Activated T-helper 17 cell treated with anti-CD3 and anti-CD28 coated beads, Interleukin-2, amount 50 U/mL, for 72 hours (primary cell): ENCODE measurements around the gene HERC3. TPM values are rescaled to one million over a fixed set of nuclear protein-coding genes. Genes with fewer than 3 reads are reported as not detected.

ENCODE experiments used
- ATAC-seq: fragments of 150-1000 bp; cut with Tn5 transposase; replicated peaks from 2 replicates; pipeline ENCODE4 v1.10.0; 2021; ENCODE audit warnings: mild to moderate bottlenecking, moderate library complexity
- H3K27ac Mint-ChIP-seq: one replicate; pipeline ENCODE4 v1.8.0; 2022; ENCODE audit warnings: mixed read lengths
- H3K27me3 Mint-ChIP-seq: one replicate; pipeline ENCODE4 v1.8.0; 2022; ENCODE audit warnings: mixed read lengths
- H3K36me3 Mint-ChIP-seq: one replicate; pipeline ENCODE4 v1.8.0; 2022; ENCODE audit warnings: low read depth, mild to moderate bottlenecking, mixed read lengths
- H3K4me1 Mint-ChIP-seq: one replicate; pipeline ENCODE4 v1.8.0; 2022; ENCODE audit warnings: mixed read lengths
- H3K4me3 Mint-ChIP-seq: one replicate; pipeline ENCODE4 v1.8.0; 2022; ENCODE audit warnings: mild to moderate bottlenecking, mixed read lengths
- H3K9me3 Mint-ChIP-seq: one replicate; pipeline ENCODE4 v1.8.0; 2022; ENCODE audit warnings: mixed read lengths
- total RNA-seq, 2 donors: library from RNA; stranded (reverse); gene quantifications; one replicate each; pipeline ENCODE4 v1.2.3, GENCODE V29; 2022

The HERC3 gene
- total RNA-seq, 2 donors from 2014 or later: 31.6 to 159 TPM

GRCh38 chr4:88746206-88746605 is 153.9 kb downstream of the HERC3 start:
- Mint-ChIP-seq H3K4me3 (no peak overlapping the region), H3K36me3 (peaks cover 85% of the 10 kb centered on the region), H3K4me1 (peaks cover 6% of the 10 kb centered on the region), H3K9me3 (no peaks in the 10 kb centered on the region), H3K27me3 (no peaks in the 10 kb centered on the region), H3K27ac (peak overlapping the region; percentile 75)
- ATAC-seq: no peak

- Mint-ChIP-seq H3K27ac (no peak overlapping the region), H3K27me3 (no peaks in the 10 kb centered on the region), H3K9me3 (no peaks in the 10 kb centered on the region), H3K4me3 (no peak overlapping the region), H3K36me3 (peaks cover 90% of the 10 kb centered on the region), H3K4me1 (peaks cover 6% of the 10 kb centered on the region)
- no peak for ATAC-seq
These were observed 155.1 kb downstream of the HERC3 start for GRCh38 chr4:88747351-88747750.

DNA sequence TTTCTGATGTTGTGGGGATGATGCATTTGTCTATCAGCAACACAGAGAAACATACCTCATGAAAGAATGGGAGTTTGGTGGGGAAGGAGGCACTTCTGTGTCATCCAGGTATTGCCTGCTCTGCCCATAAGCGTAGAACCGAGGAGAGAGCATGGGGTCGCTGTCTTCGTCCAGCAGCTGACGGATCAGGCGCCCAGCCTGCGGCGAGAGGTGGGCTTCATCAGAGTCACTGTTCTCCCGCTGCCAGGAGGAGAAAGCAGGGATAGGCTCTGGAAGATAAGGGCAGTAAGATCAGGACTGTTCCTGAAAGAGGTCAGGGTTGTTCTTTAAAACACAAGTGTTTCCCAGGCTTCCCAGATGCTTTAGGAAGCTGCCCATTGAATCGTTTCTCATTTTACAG is 158.1 kb downstream of the HERC3 start:
- Mint-ChIP-seq H3K4me3 (no peak overlapping the region), H3K4me1 (peaks cover 6% of the 10 kb centered on the region), H3K9me3 (no peaks in the 10 kb centered on the region), H3K36me3 (peaks cover 95% of the 10 kb centered on the region), H3K27ac (no peak overlapping the region), H3K27me3 (no peaks in the 10 kb centered on the region)
- no peak for ATAC-seq

GRCh38 chr4:88751258-88752075 is 159.2 kb downstream of the HERC3 start:
- peaks cover 92% of the 10 kb centered on the region for H3K36me3 Mint-ChIP-seq
- no peak overlapping the region for H3K27ac Mint-ChIP-seq
- no peaks in the 10 kb centered on the region for H3K27me3 Mint-ChIP-seq
- H3K9me3 Mint-ChIP-seq: no peaks in the 10 kb centered on the region
- H3K4me1 Mint-ChIP-seq: peaks cover 6% of the 10 kb centered on the region
- ATAC-seq: no peak
- no peak overlapping the region for H3K4me3 Mint-ChIP-seq

DNA sequence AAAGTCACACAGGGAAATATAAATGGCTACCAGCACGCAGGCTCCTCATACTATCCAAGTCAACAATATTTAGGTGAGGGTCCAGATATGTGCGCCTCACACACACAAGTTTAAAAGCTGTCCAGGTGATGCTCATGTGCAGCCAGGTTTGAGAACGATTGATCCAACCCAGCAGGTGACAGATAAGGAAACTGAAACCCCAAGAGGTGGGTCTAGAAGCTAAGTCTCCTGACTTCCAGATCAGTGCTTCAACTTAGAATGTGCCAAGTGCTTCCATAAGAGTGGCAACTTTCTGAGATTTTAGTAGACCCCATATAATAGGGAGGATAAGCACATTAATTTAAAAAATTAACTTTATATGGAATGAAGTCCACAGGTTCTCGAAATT is 159.8 kb downstream of the HERC3 start:
- Mint-ChIP-seq H3K27ac (no peak overlapping the region), H3K4me3 (no peak overlapping the region), H3K36me3 (peaks cover 88% of the 10 kb centered on the region), H3K4me1 (peaks cover 6% of the 10 kb centered on the region), H3K9me3 (no peaks in the 10 kb centered on the region), H3K27me3 (no peaks in the 10 kb centered on the region)
- no peak for ATAC-seq

DNA sequence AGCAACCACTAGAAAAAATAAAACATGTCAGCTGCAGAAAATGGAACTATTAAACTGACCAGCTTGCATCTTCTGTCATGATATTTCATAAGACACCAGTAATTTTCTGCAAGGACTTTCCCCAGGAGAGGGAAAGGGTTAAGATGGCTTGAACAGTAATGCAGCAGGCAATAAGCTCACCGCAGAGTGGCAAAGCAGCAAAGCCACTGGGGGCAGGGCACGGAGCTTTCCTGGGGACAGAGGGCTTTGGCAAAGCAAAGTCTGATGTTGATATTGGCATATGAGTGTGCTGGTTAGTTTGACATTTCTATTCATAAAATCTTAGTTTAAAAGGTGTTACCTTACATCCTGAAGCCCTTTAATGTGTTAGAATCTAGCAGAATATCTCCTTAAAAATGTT is 160.5 kb downstream of the HERC3 start:
- H3K36me3 Mint-ChIP-seq: peaks cover 84% of the 10 kb centered on the region
- H3K4me1 Mint-ChIP-seq: peaks cover 6% of the 10 kb centered on the region
- no peak overlapping the region for H3K4me3 Mint-ChIP-seq
- H3K9me3 Mint-ChIP-seq: no peaks in the 10 kb centered on the region
- no peaks in the 10 kb centered on the region for H3K27me3 Mint-ChIP-seq
- H3K27ac Mint-ChIP-seq: no peak overlapping the region
- no peak for ATAC-seq

DNA sequence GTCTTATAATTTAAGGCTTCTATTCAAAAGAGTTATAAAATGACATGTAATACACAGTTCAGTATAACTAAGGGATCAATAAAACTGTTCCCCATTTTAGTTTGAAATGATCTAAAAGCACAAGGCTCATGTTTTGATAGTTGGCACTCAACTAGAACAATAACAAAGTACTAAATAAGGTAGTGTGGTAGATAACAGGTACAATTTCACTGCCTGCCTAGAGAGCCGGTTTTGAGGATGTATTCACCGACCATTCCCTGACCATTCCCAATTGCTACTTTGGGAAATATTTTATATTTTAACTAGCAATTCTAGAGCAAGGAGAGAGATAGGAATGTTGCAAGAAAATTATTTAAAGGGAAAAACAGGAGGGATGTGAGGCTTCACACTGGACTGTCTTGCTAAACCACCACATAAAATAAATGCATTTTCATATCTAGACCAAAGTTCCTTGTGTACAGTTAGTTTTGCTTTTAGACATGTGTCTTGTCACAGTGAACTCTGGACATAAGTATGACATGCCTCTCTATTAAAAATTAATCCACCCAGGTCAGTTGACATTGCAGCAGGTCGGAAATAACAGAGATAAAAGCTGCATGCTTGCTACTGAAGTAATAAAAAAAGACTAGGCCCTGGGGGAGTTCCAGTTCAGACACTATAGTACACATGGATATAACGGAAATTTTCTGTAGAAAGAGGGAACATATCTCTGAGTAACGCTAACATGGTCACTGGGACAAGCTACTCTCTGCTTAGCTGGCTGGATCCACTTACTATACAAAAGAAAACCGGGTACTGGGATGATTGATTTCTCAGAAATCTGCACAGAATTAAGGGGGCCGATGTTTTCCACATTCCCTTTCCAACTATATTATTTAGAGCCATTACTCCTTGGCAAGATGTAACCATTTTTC is 161.6 kb downstream of the HERC3 start:
- no peak overlapping the region for H3K4me3 Mint-ChIP-seq
- H3K27me3 Mint-ChIP-seq: no peaks in the 10 kb centered on the region
- no peaks in the 10 kb centered on the region for H3K4me1 Mint-ChIP-seq
- no peaks in the 10 kb centered on the region for H3K9me3 Mint-ChIP-seq
- H3K27ac Mint-ChIP-seq: no peak overlapping the region
- peaks cover 84% of the 10 kb centered on the region for H3K36me3 Mint-ChIP-seq
- no peak for ATAC-seq

DNA sequence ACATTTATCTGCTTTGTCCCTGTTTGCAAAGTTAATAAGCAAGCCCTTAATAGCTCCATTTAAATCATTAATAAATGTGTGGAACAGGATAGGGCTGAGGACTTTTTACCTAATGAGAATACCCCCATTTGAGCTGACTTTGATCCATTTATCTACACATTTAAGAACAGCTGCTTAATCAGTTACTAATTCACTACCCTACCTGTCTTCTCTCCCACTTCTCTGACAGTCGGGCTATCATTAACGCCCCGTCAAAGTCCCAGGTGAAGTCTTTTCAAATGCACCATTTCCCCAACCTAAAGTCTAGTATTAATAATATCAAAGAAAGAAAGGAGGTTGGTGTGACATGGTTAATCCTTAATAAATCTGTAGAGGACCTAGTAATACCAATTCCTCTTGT is 162.5 kb downstream of the HERC3 start:
- H3K36me3 Mint-ChIP-seq: peaks cover 84% of the 10 kb centered on the region
- no peak overlapping the region for H3K4me3 Mint-ChIP-seq
- H3K4me1 Mint-ChIP-seq: no peaks in the 10 kb centered on the region
- H3K27me3 Mint-ChIP-seq: no peaks in the 10 kb centered on the region
- no peaks in the 10 kb centered on the region for H3K9me3 Mint-ChIP-seq
- H3K27ac Mint-ChIP-seq: no peak overlapping the region
- ATAC-seq: no peak

- no peaks in the 10 kb centered on the region for H3K4me1 Mint-ChIP-seq
- H3K4me3 Mint-ChIP-seq: no peak overlapping the region
- no peaks in the 10 kb centered on the region for H3K9me3 Mint-ChIP-seq
- H3K27me3 Mint-ChIP-seq: no peaks in the 10 kb centered on the region
- no peak for ATAC-seq
- H3K36me3 Mint-ChIP-seq: peaks cover 80% of the 10 kb centered on the region
- H3K27ac Mint-ChIP-seq: no peak overlapping the region
These were observed 163.2 kb downstream of the HERC3 start for GRCh38 chr4:88755454-88755853.

- Mint-ChIP-seq H3K4me3 (no peak overlapping the region), H3K36me3 (peaks cover 76% of the 10 kb centered on the region), H3K27ac (no peak overlapping the region), H3K4me1 (peaks cover 3% of the 10 kb centered on the region), H3K9me3 (no peaks in the 10 kb centered on the region), H3K27me3 (no peaks in the 10 kb centered on the region)
- no peak for ATAC-seq
These were observed 163.9 kb downstream of the HERC3 start for GRCh38 chr4:88756149-88756548.

DNA sequence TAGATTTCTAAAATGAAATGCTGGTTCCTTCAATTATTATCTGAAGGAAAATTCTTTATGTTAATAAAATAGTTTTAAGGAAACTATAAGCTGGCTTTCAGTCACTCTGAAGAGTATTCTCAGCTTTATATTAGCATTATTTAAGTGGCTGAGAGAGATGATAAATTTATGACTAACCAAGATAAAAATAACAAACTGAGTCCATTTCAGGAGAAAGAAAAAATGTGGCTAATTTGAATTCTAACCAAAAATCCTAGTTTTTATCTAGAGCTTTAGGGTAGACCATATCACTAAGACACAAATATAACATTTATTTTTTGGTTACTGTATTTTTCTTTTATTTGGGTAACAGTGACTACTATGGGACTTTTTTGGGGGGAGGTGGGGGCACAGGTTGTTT is 164.8 kb downstream of the HERC3 start:
- Mint-ChIP-seq H3K36me3 (peaks cover 73% of the 10 kb centered on the region), H3K4me3 (no peak overlapping the region), H3K9me3 (no peaks in the 10 kb centered on the region), H3K4me1 (peaks cover 6% of the 10 kb centered on the region), H3K27me3 (no peaks in the 10 kb centered on the region), H3K27ac (no peak overlapping the region)
- no peak for ATAC-seq

GRCh38 chr4:88757776-88758175 is 165.5 kb downstream of the HERC3 start:
- Mint-ChIP-seq H3K36me3 (peaks cover 66% of the 10 kb centered on the region), H3K27ac (no peak overlapping the region), H3K4me1 (peaks cover 6% of the 10 kb centered on the region), H3K27me3 (no peaks in the 10 kb centered on the region), H3K4me3 (no peak overlapping the region), H3K9me3 (no peaks in the 10 kb centered on the region)
- ATAC-seq: no peak
